ENCODE data around the gene RANGAP1.

- TF ChIP-seq POLR2A (IDR thresholded peaks at IDR 0.05; ENCODE audit: low read depth, low read length): no peak
- no peak for TF ChIP-seq POLR2AphosphoS5 (IDR thresholded peaks at IDR 0.05; ENCODE audit: low read depth, low read length)
Measured at GRCh38 chr22:41241133-41241676, 44.8 kb downstream of the RANGAP1 start.

All from GM12892 (cell line).